Motor neuron (in vitro differentiated cells): ENCODE measurements around the gene EGFL7. TPM values are rescaled to one million over a fixed set of nuclear protein-coding genes. Genes with fewer than 3 reads are reported as not detected.

Experiments
- ATAC-seq, 8 experiments: fragments of 200-7000 bp; cut with Tn5 transposase; replicated peaks in 6 of 8; 2 replicates each; pipeline ENCODE4 v1.8.0; 2021; ENCODE audit warnings: mild to moderate bottlenecking in 8 of 8, moderate library complexity in 8 of 8
- H3K27ac ChIP-seq, 2 donors: fragments of 250-450 bp; sonication (Bioruptor Pico); 2 replicates each; pipeline ENCODE4 v1.9.0; 2021; ENCODE audit warnings: antibody characterized with exemption in 2 of 2, mild to moderate bottlenecking in 2 of 2, moderate library complexity in 1 of 2
- H3K4me1 ChIP-seq, 2 donors: fragments of 250-450 bp; sonication (Bioruptor Pico); replicated peaks in 1 of 2; 2 replicates each; pipeline ENCODE4 v1.6.1; 2021; ENCODE audit warnings: antibody characterized with exemption in 2 of 2, mild to moderate bottlenecking in 2 of 2, moderate library complexity in 1 of 2
- H3K4me3 ChIP-seq, 5 donors: fragments of 250-450 bp; sonication (Bioruptor Pico); 2 replicates each; pipeline ENCODE4 v1.9.0; 2021; ENCODE audit warnings: antibody characterized with exemption in 5 of 5, mild to moderate bottlenecking in 5 of 5, moderate library complexity in 4 of 5
- WGBS, 10 experiments: fragments of 450-650 bp; shearing (Covaris generic); methylation state at CpG; one replicate each; pipeline ENCODE4 v1.0.0; 2022; 5-methylcytosine and 5-hydroxymethylcytosine counted together
- in situ Hi-C, 9 experiments: fragments of 400-800 bp; cut with MboI; loops; one replicate each; pipeline ENCODE4 v1.15.0; 2021; ENCODE audit warnings: low sequenced_read_pairs in 9 of 9, low pct_unique_long_range_greater_than_20kb in 2 of 9; ENCODE audit not compliant: unreplicated experiment in 9 of 9
- total RNA-seq, 8 experiments: library from RNA; unstranded; fragments of 300-600 nt; gene quantifications; 2 replicates each; pipeline versions ENCODE4 v1.2.3 to v1.2.4, GENCODE V29; 2022

The EGFL7 gene
- total RNA-seq, 8 experiments from 2014 or later = 0.50 to 21.9 (median 4.7) TPM

GRCh38 chr9:136671254-136671614 lies 8.5 kb downstream of the EGFL7 start:
- in situ Hi-C loops = no loop called here
- peak in 2 of 8 experiments; percentile 0 to 9 for ATAC-seq
- 20% methylated on average over 2 of the region's 12 CpGs; no CpG with 5 or more reads in 9 of the 10 experiments for WGBS, 10 experiments
- no peak overlapping the region for H3K27ac ChIP-seq
- no peak overlapping the region for H3K4me3 ChIP-seq
- H3K4me1 ChIP-seq = peaks cover 20 to 27% of the 10 kb centered on the region in 2 donors

GRCh38 chr9:136671646-136672430 lies 9.1 kb downstream of the EGFL7 start:
- Histone ChIP-seq H3K27ac (no peak overlapping the region), H3K4me3 (no peak overlapping the region), H3K4me1 (peaks cover 14 to 21% of the 10 kb centered on the region in 2 donors)
- WGBS, 10 experiments = 0% methylated on average over 1 of the region's 27 CpGs; no CpG with 5 or more reads in 8 of the 10 experiments
- ATAC-seq = peak; percentile 16 to 75 (median 36)
- in situ Hi-C loops = no loop called here

GRCh38 chr9:136672431-136673087 lies 9.8 kb downstream of the EGFL7 start:
- no peak overlapping the region for H3K4me3 ChIP-seq
- in situ Hi-C loops = no loop called here
- peak in 2 of 8 experiments; percentile 0 to 5 for ATAC-seq
- H3K4me1 ChIP-seq = peaks cover 6 to 17% of the 10 kb centered on the region in 2 donors
- WGBS, 10 experiments = 77 to 87% methylated on average over 4 to 6 of the region's 14 CpGs; no CpG with 5 or more reads in 8 of the 10 experiments
- H3K27ac ChIP-seq = no peak overlapping the region

GRCh38 chr9:136673088-136673974 lies 10.6 kb downstream of the EGFL7 start:
- H3K4me1 ChIP-seq = peaks cover 6 to 17% of the 10 kb centered on the region in 2 donors
- no peak overlapping the region for H3K4me3 ChIP-seq
- 40 to 88% (median 80%) methylated on average over 1 to 7 of the region's 35 CpGs; no CpG with 5 or more reads in 5 of the 10 experiments for WGBS, 10 experiments
- ATAC-seq = peak in 5 of 8 experiments; percentile 1 to 23 (median 15)
- peak overlapping the region in 1 of 2 donors; percentile 14 for H3K27ac ChIP-seq
- in situ Hi-C loops = no loop called here

- H3K4me3 ChIP-seq = no peak overlapping the region
- no peak for ATAC-seq
These were observed 11.5 kb downstream of the EGFL7 start for GRCh38 chr9:136673975-136674785.

GRCh38 chr9:136674786-136675349 lies 12.2 kb downstream of the EGFL7 start:
- in situ Hi-C loops = no loop called here
- no CpG with 5 or more reads among the region's 11 CpGs for WGBS, 10 experiments
- Histone ChIP-seq H3K4me3 (no peak overlapping the region), H3K27ac (no peak overlapping the region), H3K4me1 (peaks cover 6 to 17% of the 10 kb centered on the region in 2 donors)
- peak in 3 of 8 experiments; percentile 17 to 43 (median 23) for ATAC-seq

More at GRCh38 chr9:136673975-136674785, 11.5 kb downstream of the EGFL7 start:
- Histone ChIP-seq H3K27ac (no peak overlapping the region), H3K4me1 (peaks cover 6 to 17% of the 10 kb centered on the region in 2 donors)
- in situ Hi-C loops = no loop called here
- 88 to 100% (median 100%) methylated on average over 1 to 10 of the region's 26 CpGs; no CpG with 5 or more reads in 7 of the 10 experiments for WGBS, 10 experiments

GRCh38 chr9:136675477-136676296 lies 13.0 kb downstream of the EGFL7 start:
- no peak for ATAC-seq
- peaks cover 6 to 17% of the 10 kb centered on the region in 2 donors for H3K4me1 ChIP-seq
- H3K4me3 ChIP-seq = no peak overlapping the region
- WGBS, 10 experiments = 40 to 73% methylated on average over 1 to 2 of the region's 16 CpGs; no CpG with 5 or more reads in 8 of the 10 experiments
- in situ Hi-C loops = no loop called here
- no peak overlapping the region for H3K27ac ChIP-seq

- Histone ChIP-seq H3K4me1 (peaks cover 4 to 16% of the 10 kb centered on the region in 2 donors), H3K27ac (no peak overlapping the region), H3K4me3 (no peak overlapping the region)
- WGBS, 10 experiments = 90% methylated on average over 2 of the region's 13 CpGs; no CpG with 5 or more reads in 9 of the 10 experiments
- in situ Hi-C loops = no loop called here
- ATAC-seq = no peak
These were observed 13.6 kb downstream of the EGFL7 start for GRCh38 chr9:136676297-136676794.

- 83% methylated on average over 5 of the region's 46 CpGs; no CpG with 5 or more reads in 9 of the 10 experiments for WGBS, 10 experiments
- no peak for ATAC-seq
- Histone ChIP-seq H3K27ac (no peak overlapping the region), H3K4me1 (peaks cover 3 to 14% of the 10 kb centered on the region in 2 donors), H3K4me3 (no peak overlapping the region)
- in situ Hi-C loops = no loop called here
These were observed 14.4 kb downstream of the EGFL7 start for GRCh38 chr9:136676920-136677686.

- in situ Hi-C loops = no loop called here
- WGBS, 10 experiments = 60 to 100% (median 93%) methylated on average over 1 to 5 of the region's 15 CpGs; no CpG with 5 or more reads in 6 of the 10 experiments
- Histone ChIP-seq H3K27ac (no peak overlapping the region), H3K4me1 (peaks cover 2 to 11% of the 10 kb centered on the region in 2 donors), H3K4me3 (no peak overlapping the region)
- peak in 1 of 8 experiments; percentile 0 for ATAC-seq
These were observed 15.3 kb downstream of the EGFL7 start for GRCh38 chr9:136678034-136678433.
